PC-3 (cell line): ENCODE measurements around the gene GREB1L.

Experiments used
- EZH2 ChIP-seq: fragments of 300-600 bp; sonication (generic); IDR thresholded peaks from one replicate; pipeline ENCODE4 v1.6.1; 2017; ENCODE audit warnings: antibody characterized with exemption, mild to moderate bottlenecking, low read length; ENCODE audit not compliant: unreplicated experiment
- TF ChIP-seq, protein P1 (sequence below): fragments of 300-600 bp; sonication (generic); conservative IDR thresholded peaks from 2 replicates; pipeline ENCODE4 v1.5.1; 2017; ENCODE audit warnings: antibody characterized with exemption, low read depth, mild to moderate bottlenecking, low read length

- TF ChIP-seq, protein P1, sequence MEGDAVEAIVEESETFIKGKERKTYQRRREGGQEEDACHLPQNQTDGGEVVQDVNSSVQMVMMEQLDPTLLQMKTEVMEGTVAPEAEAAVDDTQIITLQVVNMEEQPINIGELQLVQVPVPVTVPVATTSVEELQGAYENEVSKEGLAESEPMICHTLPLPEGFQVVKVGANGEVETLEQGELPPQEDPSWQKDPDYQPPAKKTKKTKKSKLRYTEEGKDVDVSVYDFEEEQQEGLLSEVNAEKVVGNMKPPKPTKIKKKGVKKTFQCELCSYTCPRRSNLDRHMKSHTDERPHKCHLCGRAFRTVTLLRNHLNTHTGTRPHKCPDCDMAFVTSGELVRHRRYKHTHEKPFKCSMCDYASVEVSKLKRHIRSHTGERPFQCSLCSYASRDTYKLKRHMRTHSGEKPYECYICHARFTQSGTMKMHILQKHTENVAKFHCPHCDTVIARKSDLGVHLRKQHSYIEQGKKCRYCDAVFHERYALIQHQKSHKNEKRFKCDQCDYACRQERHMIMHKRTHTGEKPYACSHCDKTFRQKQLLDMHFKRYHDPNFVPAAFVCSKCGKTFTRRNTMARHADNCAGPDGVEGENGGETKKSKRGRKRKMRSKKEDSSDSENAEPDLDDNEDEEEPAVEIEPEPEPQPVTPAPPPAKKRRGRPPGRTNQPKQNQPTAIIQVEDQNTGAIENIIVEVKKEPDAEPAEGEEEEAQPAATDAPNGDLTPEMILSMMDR = no peak
- TF ChIP-seq EZH2 = no peak
Observed at GRCh38 chr18:21300035-21300907, 58.2 kb downstream of the GREB1L start.
